Common myeloid progenitor, CD34-positive (primary cell): ENCODE results near the gene GABBR1.

ENCODE experiments used
- CTCF ChIA-PET: fragments of 350-600 bp; sonication (Branson Sonifier 250); formaldehyde crosslinking; loops from one replicate; lab custom pipeline; 2021; ENCODE audit warnings: antibody characterized with exemption; lab: Charles Lee
- POLR2A ChIA-PET: fragments of 350-600 bp; sonication (Branson Sonifier 250); formaldehyde crosslinking; loops from one replicate; lab custom pipeline; 2021; ENCODE audit warnings: antibody characterized with exemption; lab: Charles Lee
- DNase-seq, 3 donors: peaks; one replicate each; pipeline versions ENCODE4 v3.0.0 to v3.0.0-alpha.2; 2013
- H3K27ac ChIP-seq, 2 experiments: 1 replicate in 1 of 2; 2 replicates in 1 of 2; pipeline ENCODE4 v1.7.0; 2013; ENCODE audit warnings: inconsistent platforms in 2 of 2, low read length in 2 of 2, mild to moderate bottlenecking in 2 of 2, low read depth in 1 of 2, moderate library complexity in 1 of 2; ENCODE audit not compliant: severe bottlenecking in 2 of 2, insufficient read depth in 1 of 2, poor library complexity in 1 of 2
- H3K27me3 ChIP-seq, 5 experiments: replicated peaks in 2 of 5; 1 replicate in 3 of 5; 2 replicates in 2 of 5; pipeline versions ENCODE4 v1.6.1 to v1.7.0; 2013; ENCODE audit warnings: low read length in 4 of 5, mild to moderate bottlenecking in 2 of 5, moderate library complexity in 2 of 5, inconsistent platforms in 1 of 5; ENCODE audit not compliant: insufficient read depth in 5 of 5, control insufficient read depth in 4 of 5
- H3K36me3 ChIP-seq, 4 experiments: 1 replicate in 2 of 4; 2 replicates in 2 of 4; pipeline versions ENCODE4 v1.6.1 to v1.7.0; 2013; ENCODE audit warnings: low read length in 3 of 4, control low read depth in 1 of 4, mild to moderate bottlenecking in 1 of 4; ENCODE audit not compliant: control insufficient read depth in 4 of 4, insufficient read depth in 4 of 4
- H3K4me1 ChIP-seq, 4 experiments: 1 replicate in 3 of 4; 2 replicates in 1 of 4; pipeline versions ENCODE4 v1.6.1 to v1.7.1; 2013; ENCODE audit warnings: low read length in 3 of 4, mild to moderate bottlenecking in 3 of 4, control low read depth in 1 of 4, inconsistent platforms in 1 of 4, moderate library complexity in 1 of 4; ENCODE audit not compliant: control insufficient read depth in 4 of 4, insufficient read depth in 4 of 4; ENCODE audit errors: control extremely low read depth in 1 of 4
- H3K4me3 ChIP-seq, 7 experiments: 1 replicate in 4 of 7; 2 replicates in 3 of 7; pipeline versions ENCODE4 v1.5.1 to v1.7.0; 2013; ENCODE audit warnings: mild to moderate bottlenecking in 7 of 7, low read length in 6 of 7, moderate library complexity in 6 of 7, inconsistent platforms in 2 of 7, low read depth in 2 of 7, control low read depth in 1 of 7; ENCODE audit not compliant: insufficient read depth in 4 of 7, control insufficient read depth in 1 of 7; ENCODE audit errors: extremely low read depth in 1 of 7
- H3K9me3 ChIP-seq, 5 experiments: 1 replicate in 4 of 5; 2 replicates in 1 of 5; pipeline versions ENCODE4 v1.6.1 to v1.7.1; 2013; ENCODE audit warnings: low read length in 4 of 5, mild to moderate bottlenecking in 2 of 5, inconsistent platforms in 1 of 5, low read depth in 1 of 5, moderate library complexity in 1 of 5; ENCODE audit not compliant: control insufficient read depth in 4 of 5, insufficient read depth in 2 of 5; ENCODE audit errors: control extremely low read depth in 1 of 5
- WGBS: methylation state at CpG from one replicate; pipeline ENCODE4 v1.1.5; 2013; ENCODE audit not compliant: insufficient coverage; 5-methylcytosine and 5-hydroxymethylcytosine counted together

The GABBR1 gene

DNA sequence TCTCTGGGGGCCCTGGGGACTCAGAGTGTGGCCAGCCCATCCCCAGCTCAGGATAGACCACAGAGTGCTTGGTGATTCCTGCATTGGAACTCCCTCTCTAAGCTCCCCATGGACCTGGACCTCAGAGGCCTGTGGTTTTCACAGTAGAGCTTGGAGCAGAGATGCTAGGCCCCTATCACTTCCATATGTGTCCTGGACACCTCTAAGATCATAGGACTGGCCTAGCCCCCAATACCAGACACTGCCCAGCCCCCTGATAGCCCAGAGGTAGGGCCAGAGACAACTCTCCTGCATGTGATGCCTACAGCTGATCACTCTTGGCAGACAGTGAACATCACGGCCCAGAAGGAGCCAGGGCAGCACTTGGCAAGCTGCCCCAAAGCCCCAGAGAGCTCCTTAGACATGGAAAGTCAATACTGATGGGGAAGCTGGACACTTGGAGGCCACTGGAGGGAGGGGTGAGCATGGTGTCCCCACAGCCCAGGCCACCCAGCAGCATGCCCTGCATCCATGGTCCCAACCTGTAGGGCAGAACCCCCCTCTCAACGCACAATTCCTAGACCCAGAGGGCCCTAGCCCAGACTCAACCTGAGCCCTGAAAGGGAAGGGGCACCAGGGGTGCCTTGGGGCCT is 100.5 kb downstream of the GABBR1 start:
- no peaks in the 10 kb centered on the region for H3K9me3 ChIP-seq
- H3K4me3 ChIP-seq, result no peak overlapping the region
- H3K27ac ChIP-seq, result no peak overlapping the region
- no peaks in the 10 kb centered on the region for H3K27me3 ChIP-seq
- WGBS, result 100% methylated on average over 2 of the region's 2 CpGs
- DNase-seq, result no peak
- H3K4me1 ChIP-seq, result peaks cover 0 to 1% (median 0%) of the 10 kb centered on the region in 4 experiments
- ChIA-PET CTCF (no interaction called here), POLR2A (no interaction called here)
- no peaks in the 10 kb centered on the region for H3K36me3 ChIP-seq

DNA sequence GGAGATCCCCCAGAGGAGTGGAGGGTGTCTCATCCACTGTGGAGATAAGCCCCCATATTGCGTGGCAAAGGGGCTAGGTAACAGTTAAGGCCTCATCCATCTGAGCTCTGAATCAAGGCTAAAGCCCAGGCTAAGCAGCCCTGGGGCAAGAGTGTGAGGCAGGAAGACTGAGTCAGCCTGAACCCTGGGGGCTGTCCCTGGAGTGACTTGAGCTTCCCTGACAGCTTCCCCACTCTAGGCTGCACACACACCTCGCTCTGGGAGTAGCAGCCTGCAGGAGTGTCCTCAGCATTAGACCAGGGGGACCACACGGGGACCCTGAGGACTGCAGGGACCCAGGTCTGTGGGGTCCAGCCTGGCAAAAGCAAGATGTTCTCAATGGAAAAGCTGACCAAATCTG is 101.3 kb downstream of the GABBR1 start:
- H3K4me1 ChIP-seq, result peaks cover 0 to 9% (median 2%) of the 10 kb centered on the region in 4 experiments
- POLR2A ChIA-PET, result no interaction called here
- H3K4me3 ChIP-seq, result no peak overlapping the region
- 100% methylated on average over 2 of the region's 3 CpGs for WGBS
- H3K27ac ChIP-seq, result no peak overlapping the region
- H3K27me3 ChIP-seq, result no peaks in the 10 kb centered on the region
- H3K36me3 ChIP-seq, result no peaks in the 10 kb centered on the region
- DNase-seq, result no peak
- H3K9me3 ChIP-seq, result no peaks in the 10 kb centered on the region
- CTCF ChIA-PET, result no interaction called here

DNA sequence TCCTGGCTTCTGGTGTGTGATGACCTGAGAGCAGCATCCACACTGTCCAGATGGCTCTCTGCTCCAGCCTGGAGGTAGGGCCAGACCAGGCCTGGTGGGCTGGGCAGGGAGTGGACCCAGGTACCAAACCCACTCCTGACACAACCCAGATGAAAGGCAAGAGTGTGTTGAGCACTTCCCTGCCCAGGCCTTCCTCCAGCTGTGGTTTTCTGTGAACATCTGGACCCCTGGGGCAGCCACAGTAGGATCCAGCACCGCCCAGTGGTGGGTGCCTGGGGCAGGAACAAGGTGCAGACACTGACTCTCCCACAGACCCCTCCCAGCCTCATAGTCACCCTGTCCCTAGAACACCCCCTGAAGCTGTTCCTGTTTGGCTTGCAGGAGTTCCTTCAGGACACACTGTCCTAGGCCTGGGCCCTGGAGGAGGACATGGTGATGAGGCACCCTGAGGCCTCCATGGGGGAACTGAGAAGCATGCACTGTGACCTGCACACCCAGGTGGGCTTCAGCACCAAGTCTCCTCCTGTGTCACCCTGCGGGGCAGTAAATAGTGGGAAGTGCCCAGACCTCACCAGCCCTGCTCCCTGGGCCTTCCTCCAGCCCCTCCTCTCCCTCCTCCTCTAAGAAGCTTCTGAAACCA is 102.2 kb downstream of the GABBR1 start:
- Histone ChIP-seq H3K4me3 (no peak overlapping the region), H3K27me3 (no peaks in the 10 kb centered on the region), H3K27ac (no peak overlapping the region), H3K9me3 (no peaks in the 10 kb centered on the region), H3K36me3 (no peaks in the 10 kb centered on the region), H3K4me1 (peaks cover 0 to 10% (median 2%) of the 10 kb centered on the region in 4 experiments)
- CTCF ChIA-PET, result no interaction called here
- DNase-seq, result no peak
- POLR2A ChIA-PET, result no interaction called here
- WGBS, result 100% methylated on average over 2 of the region's 2 CpGs

DNA sequence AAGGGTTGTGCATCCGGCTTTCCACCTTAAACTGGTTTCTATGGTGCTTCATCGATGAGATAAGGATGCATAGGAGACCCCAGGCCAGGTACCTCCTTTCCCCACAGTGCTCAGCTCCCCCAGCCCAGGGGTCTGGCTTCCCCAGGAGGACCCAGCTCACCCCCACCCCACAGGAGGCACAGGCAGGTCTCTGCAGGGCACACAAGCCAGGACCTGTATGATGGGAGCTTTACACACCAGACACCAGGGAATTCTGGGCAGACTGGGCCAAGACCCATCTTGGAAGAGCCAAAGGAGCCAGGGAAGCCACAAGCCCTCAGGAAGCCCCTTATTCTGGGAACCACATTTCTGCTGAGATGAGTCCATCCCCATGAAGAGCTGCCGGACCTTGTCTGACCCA is 103.0 kb downstream of the GABBR1 start:
- no peaks in the 10 kb centered on the region for H3K9me3 ChIP-seq
- 100% methylated on average over 3 of the region's 3 CpGs for WGBS
- no peaks in the 10 kb centered on the region for H3K36me3 ChIP-seq
- POLR2A ChIA-PET, result no interaction called here
- H3K4me3 ChIP-seq, result no peak overlapping the region
- H3K27ac ChIP-seq, result no peak overlapping the region
- CTCF ChIA-PET, result no interaction called here
- peaks cover 0 to 10% (median 2%) of the 10 kb centered on the region in 4 experiments for H3K4me1 ChIP-seq
- no peaks in the 10 kb centered on the region for H3K27me3 ChIP-seq
- no peak for DNase-seq

DNA sequence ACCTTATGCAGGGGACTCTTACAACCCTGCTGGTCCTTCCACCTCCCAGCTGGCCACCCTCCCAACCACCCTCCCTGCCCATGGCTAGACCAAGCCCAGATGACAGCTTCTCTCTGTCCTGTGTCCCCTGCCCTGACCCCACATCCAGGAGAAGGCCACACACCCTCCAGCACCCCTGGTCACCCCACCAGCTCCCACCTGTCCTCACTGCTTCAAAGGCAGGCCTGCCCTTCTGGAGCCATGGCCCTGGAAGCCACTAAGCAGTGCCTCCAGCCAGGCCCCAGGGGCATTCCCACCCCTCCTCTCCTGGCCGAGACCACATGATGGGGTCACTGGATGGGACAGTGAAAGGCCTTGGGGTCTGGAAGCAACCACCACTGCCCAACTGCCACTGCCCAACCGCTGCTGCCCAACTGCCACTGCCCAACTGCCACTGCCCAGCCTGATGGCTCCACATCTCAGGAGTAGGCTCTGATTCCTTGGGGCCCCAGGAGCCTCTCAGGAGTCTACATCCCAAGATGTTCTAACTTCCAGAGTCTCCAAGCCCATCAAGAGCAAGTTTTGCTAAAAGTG is 103.9 kb downstream of the GABBR1 start:
- POLR2A ChIA-PET, result no interaction called here
- no CpG with 5 or more reads among the region's 2 CpGs for WGBS
- CTCF ChIA-PET, result interaction anchor here (1.5 kb wide), 1 partner anchor 19 kb away, joined by 4 read pairs; no protein-coding TSS in a partner anchor

DNA sequence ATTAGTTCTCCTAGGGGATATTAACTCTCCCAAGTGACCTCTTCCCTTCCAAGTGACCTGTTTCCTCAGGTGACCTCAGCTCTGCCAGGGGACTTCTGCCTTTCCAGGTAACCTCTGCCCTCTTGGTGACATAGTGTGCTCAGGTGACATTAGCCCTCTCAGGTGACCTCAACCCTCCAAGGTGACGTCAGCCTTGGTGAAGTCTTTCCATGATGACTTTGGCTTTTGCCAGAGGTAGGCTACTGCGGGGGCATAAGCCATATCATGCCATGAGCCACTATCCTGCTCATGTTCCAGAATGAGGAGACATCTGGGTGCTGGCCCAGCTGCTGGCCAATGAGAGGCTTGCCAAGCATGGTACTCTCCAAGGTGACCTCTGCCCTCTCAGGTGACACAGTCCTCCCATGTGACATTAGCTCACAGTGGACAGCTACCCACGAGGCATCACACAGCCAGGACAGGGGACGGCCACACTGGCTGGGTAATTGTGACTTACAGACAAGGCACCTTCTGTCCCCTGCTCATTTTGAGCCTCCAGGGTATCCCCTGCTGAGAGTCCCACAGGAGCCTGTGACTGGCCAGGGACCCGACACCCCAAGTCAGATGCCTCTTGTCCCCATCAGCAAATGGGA is 104.6 kb downstream of the GABBR1 start:
- Histone ChIP-seq H3K4me3 (no peak overlapping the region), H3K4me1 (peaks cover 0 to 18% (median 5%) of the 10 kb centered on the region in 4 experiments), H3K27ac (no peak overlapping the region), H3K9me3 (peaks cover 0 to 3% (median 0%) of the 10 kb centered on the region in 5 experiments), H3K36me3 (no peaks in the 10 kb centered on the region), H3K27me3 (no peaks in the 10 kb centered on the region)
- WGBS, result 90% methylated on average over 5 of the region's 5 CpGs
- DNase-seq, result no peak
- CTCF ChIA-PET, result interaction anchor here (1.5 kb wide), 1 partner anchor 20 kb away, joined by 4 read pairs; no protein-coding TSS in a partner anchor
- POLR2A ChIA-PET, result no interaction called here

More for the DNA sequence above, 103.9 kb downstream of the GABBR1 start:
- H3K27me3 ChIP-seq, result no peaks in the 10 kb centered on the region
- peaks cover 0 to 18% (median 5%) of the 10 kb centered on the region in 4 experiments for H3K4me1 ChIP-seq
- no peak overlapping the region for H3K4me3 ChIP-seq
- H3K36me3 ChIP-seq, result no peaks in the 10 kb centered on the region
- no peaks in the 10 kb centered on the region for H3K9me3 ChIP-seq
- no peak overlapping the region for H3K27ac ChIP-seq
- no peak for DNase-seq
